ENCODE measurements around the gene FAM193B. TPM values are rescaled to one million over a fixed set of nuclear protein-coding genes. Genes with fewer than 3 reads are reported as not detected.

FAM193B gene
- total and polyA plus RNA-seq, 2 of the 13 experiments (the other 11 are each of a cell fraction or from before 2014, with no cell fraction given): 21.2 to 40.9 TPM

GRCh38 chr5:177494346-177495195 is 59.8 kb downstream of the FAM193B start:
- H3K9me3 ChIP-seq (ENCODE audit: low read length): no peaks in the 10 kb centered on the region
- no peak overlapping the region for H3K9ac ChIP-seq (ENCODE audit: insufficient read depth, low read depth, low read length)
- ATAC-seq: no peak
- POLR2A ChIA-PET: interaction anchor here (2.2 to 3.6 kb wide), 5 partner anchors 15 to 39 kb away, joined by 4 to 42 read pairs (median 8); partner anchors contain the start of genes DDX41 and DOK3
- BruUV-seq (replicated peaks): no TSS peak
- FAIRE-seq: peak; percentile 37
- H4K20me1 ChIP-seq (ENCODE audit: insufficient read depth, low read length): peaks cover 15% of the 10 kb centered on the region; the same call in 1 of the 2 replicates
- TF ChIP-seq XRCC5 (optimal IDR thresholded peaks at IDR 0.05; ENCODE audit: low read length): peak; percentile 28
- TF ChIP-seq KLF16 (CRISPR knock-in tag; IDR thresholded peaks at IDR 0.05): no peak
- peak; percentile 29; the same call in 1 of the 2 replicates for TF ChIP-seq POLR2G (IDR thresholded peaks at IDR 0.05; ENCODE audit: low read depth, low read length)
- TF ChIP-seq ZNF687 (CRISPR knock-in tag; IDR thresholded peaks at IDR 0.05): peak; percentile 28; the same call in 1 of the 2 replicates
- TF ChIP-seq RXRB (CRISPR knock-in tag; IDR thresholded peaks at IDR 0.05; ENCODE audit: borderline replicate concordance): no peak
- peak; percentile 48 for TF ChIP-seq CTCF (CRISPR knock-in tag; IDR thresholded peaks at IDR 0.05)
- peak; percentile 38; the same call in 1 of the 2 replicates for TF ChIP-seq FOSL2 (CRISPR knock-in tag; IDR thresholded peaks at IDR 0.05)
- TF ChIP-seq ZNF781 (CRISPR knock-in tag; IDR thresholded peaks at IDR 0.05; ENCODE audit: borderline replicate concordance, not compliant biosample characterization): no peak
- TF ChIP-seq PATZ1 (CRISPR knock-in tag; IDR thresholded peaks at IDR 0.05): peak; percentile 47
- TF ChIP-seq MBNL3 (CRISPR knock-in tag; conservative IDR thresholded peaks at IDR 0.05): no peak
- peaks cover 6 to 11% of the 10 kb centered on the region in 2 experiments; a peak in 1 of 5 replicates for H3K36me3 ChIP-seq (replicated peaks in 1 of 2; ENCODE audit: control insufficient read depth in 1 of 2, insufficient read depth in 2 of 2, low read length in 2 of 2)
- H3K27ac ChIP-seq (ENCODE audit: extremely low read length, insufficient read depth, low read length): no peak overlapping the region
- peak; percentile 47 for DNase-seq (ENCODE audit: low spot score)
- H3K4me2 ChIP-seq (ENCODE audit: low read depth, low read length): no peak overlapping the region
- in situ Hi-C loops (cut with HindIII; ENCODE audit: extremely low pct_ligation_motif_present, low pct_unique_long_range_greater_than_20kb) (no loop called here), intact Hi-C loops (cut with micrococcal nuclease; ENCODE audit: unreplicated experiment) (loop anchor here (1.0 to 5.0 kb wide), 2 partner anchors 104 to 182 kb away; partner anchors contain the start of gene MXD3)
- WGBS (ENCODE audit: low lambda C conversion rate): 85% methylated on average over 9 of the region's 11 CpGs
- H3K4me1 ChIP-seq (ENCODE audit: insufficient read depth, low read length): peaks cover 38% of the 10 kb centered on the region
- no peak overlapping the region for H3K4me3 ChIP-seq (replicated peaks in 1 of 3; ENCODE audit: insufficient read depth in 1 of 3, low read depth in 2 of 3, low read length in 3 of 3)
- no peak overlapping the region for H2AFZ ChIP-seq (ENCODE audit: low read length)
- CTCF ChIA-PET (ENCODE audit: low intra/inter-chr PET ratio, low total read pairs): interaction anchor here (1.4 kb wide), 1 partner anchor 39 kb away, joined by 4 read pairs; no protein-coding TSS in a partner anchor
- H3K79me2 ChIP-seq (ENCODE audit: insufficient read depth, low read length): no peaks in the 10 kb centered on the region
- H3K27me3 ChIP-seq (ENCODE audit: control insufficient read depth in 1 of 2, insufficient read depth in 2 of 2, low read length in 2 of 2): peaks cover 0 to 13% of the 10 kb centered on the region in 2 experiments; a peak in 2 of 5 replicates
